Caki2 (cell line): Measurements from ENCODE around the gene PTPN14. TPM values are rescaled to one million over a fixed set of nuclear protein-coding genes. Genes with fewer than 3 reads are reported as not detected.
A peak's percentile ranks its signal among the peaks of the same experiment; 100 is the strongest.

ENCODE experiments used
- DNase-seq: peaks from one replicate; pipeline ENCODE4 v3.0.0-alpha.2; 2015; ENCODE audit warnings: low read depth
- in situ Hi-C: cut with HindIII; loops from 2 replicates; pipeline ENCODE4 v1.10.0; 2016; ENCODE audit warnings: low sequenced_read_pairs, low pct_unique_long_range_greater_than_20kb, mixed read lengths
- total RNA-seq: library from RNA; depleted of rRNA; stranded (reverse); fragments of >200 nt; shearing (Covaris generic); gene quantifications from 2 replicates; pipeline ENCODE4 v1.2.3, GENCODE V29; 2014; ENCODE audit warnings: low replicate concordance

The PTPN14 gene
- total RNA-seq, 1 experiment from 2014 or later, result 22.9 TPM

GRCh38 chr1:214377886-214378285, 173.5 kb downstream of the PTPN14 start:
- in situ Hi-C loops, result no loop called here

GRCh38 chr1:214377485-214377884, 173.9 kb downstream of the PTPN14 start:
- in situ Hi-C loops, result no loop called here
- no peak for DNase-seq

More at GRCh38 chr1:214377886-214378285, 173.5 kb downstream of the PTPN14 start:
- DNase-seq, result no peak

- in situ Hi-C loops, result no loop called here
- DNase-seq, result no peak
Measured at GRCh38 chr1:214372092-214372491, 179.3 kb downstream of the PTPN14 start.

GRCh38 chr1:214370615-214371014, 180.8 kb downstream of the PTPN14 start:
- DNase-seq, result no peak
- in situ Hi-C loops, result no loop called here

- no peak for DNase-seq
- in situ Hi-C loops, result no loop called here
Measured at GRCh38 chr1:214369364-214369763, 182.0 kb downstream of the PTPN14 start.

GRCh38 chr1:214367841-214368240, 183.6 kb downstream of the PTPN14 start:
- DNase-seq, result no peak
- in situ Hi-C loops, result no loop called here

- in situ Hi-C loops, result no loop called here
- DNase-seq, result no peak
Measured at GRCh38 chr1:214364786-214365295, 186.6 kb downstream of the PTPN14 start.

GRCh38 chr1:214364386-214364785, 187.0 kb downstream of the PTPN14 start:
- in situ Hi-C loops, result no loop called here
- DNase-seq, result no peak

GRCh38 chr1:214363386-214363785, 188.0 kb downstream of the PTPN14 start:
- DNase-seq, result no peak
- in situ Hi-C loops, result no loop called here

GRCh38 chr1:214362188-214362882, 189.1 kb downstream of the PTPN14 start:
- no peak for DNase-seq
- in situ Hi-C loops, result no loop called here

GRCh38 chr1:214361636-214362035, 189.8 kb downstream of the PTPN14 start:
- in situ Hi-C loops, result no loop called here
- DNase-seq, result no peak

GRCh38 chr1:214360525-214361164, 190.8 kb downstream of the PTPN14 start:
- DNase-seq, result no peak
- in situ Hi-C loops, result no loop called here

- in situ Hi-C loops, result no loop called here
- no peak for DNase-seq
Measured at GRCh38 chr1:214360116-214360515, 191.3 kb downstream of the PTPN14 start.

- in situ Hi-C loops, result no loop called here
- peak; percentile 24 for DNase-seq
Measured at GRCh38 chr1:214354440-214355148, 196.8 kb downstream of the PTPN14 start.

- in situ Hi-C loops, result no loop called here
- DNase-seq, result no peak
Measured at GRCh38 chr1:214352838-214353237, 198.6 kb downstream of the PTPN14 start.

- in situ Hi-C loops, result no loop called here
- no peak for DNase-seq
Measured at GRCh38 chr1:214351551-214352277, 199.7 kb downstream of the PTPN14 start.

GRCh38 chr1:214349781-214350180, 201.6 kb downstream of the PTPN14 start:
- in situ Hi-C loops, result no loop called here
- no peak for DNase-seq

GRCh38 chr1:214349008-214349407, 202.4 kb downstream of the PTPN14 start:
- in situ Hi-C loops, result no loop called here
- DNase-seq, result no peak

GRCh38 chr1:214344897-214345296, 206.5 kb downstream of the PTPN14 start:
- in situ Hi-C loops, result no loop called here
- DNase-seq, result no peak
